ENCODE data around the gene SAMM50.

The SAMM50 gene

DNA sequence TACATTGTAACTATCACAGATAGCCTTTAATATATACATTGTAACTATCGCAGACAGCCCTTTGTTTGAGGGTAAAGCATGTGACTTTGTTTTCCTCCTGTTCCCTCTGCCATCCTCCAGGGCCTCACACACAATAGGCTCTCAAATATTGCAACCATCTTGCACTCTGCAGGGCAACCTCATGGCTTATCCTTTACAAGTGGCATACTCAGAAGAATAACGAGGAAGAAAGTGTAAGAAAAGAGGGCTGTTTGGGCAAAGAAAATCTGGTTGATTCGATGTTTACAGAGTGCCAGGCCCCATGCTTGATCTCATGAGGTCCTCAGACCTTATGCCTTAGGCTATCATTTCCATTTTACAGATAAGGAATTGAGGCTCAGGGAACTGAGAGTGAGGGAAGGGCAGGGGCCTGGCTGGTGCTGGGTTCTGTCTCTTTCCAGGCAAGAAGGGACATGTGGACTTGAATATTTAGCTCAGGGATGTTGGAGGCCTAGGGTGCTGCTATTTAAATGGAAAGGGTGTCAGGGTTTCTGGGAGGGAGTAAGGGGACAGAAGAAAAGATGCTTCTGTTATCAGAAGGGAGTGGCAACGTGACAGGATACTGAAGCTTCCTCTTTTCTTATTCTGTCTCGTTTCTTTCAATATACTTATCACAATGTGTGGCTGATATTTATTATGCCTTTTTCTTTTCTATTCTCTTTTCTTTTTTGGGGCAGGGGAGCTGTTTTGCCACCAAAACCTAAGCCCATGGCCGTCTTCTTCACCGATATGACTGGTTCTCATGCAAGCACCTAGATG, 1.1 kb upstream of the SAMM50 start:
- Histone ChIP-seq H3F3A (ENCODE audit: control insufficient read depth, insufficient read depth) (peaks cover 6% of the 10 kb centered on the region), H3K27me3 (ENCODE audit: control insufficient read depth, low read length) (no peaks in the 10 kb centered on the region), H4K20me1 (ENCODE audit: control insufficient read depth, insufficient read depth, low read depth, low read length) (peaks cover 4% of the 10 kb centered on the region; the same call in 1 of the 2 replicates), H3K4me2 (ENCODE audit: low read length) (peak overlapping the region; percentile 68), H3K9me3 (ENCODE audit: control insufficient read depth, insufficient read depth, low read length) (no peaks in the 10 kb centered on the region), H3K27ac (ENCODE audit: low read depth, low read length) (peak overlapping the region; percentile 66), H3K4me3 (ENCODE audit: low read length) (peak overlapping the region; percentile 96), H3K9me2 (replicated peaks; ENCODE audit: control insufficient read depth, low read length) (no peaks in the 10 kb centered on the region), H3K36me3 (ENCODE audit: control insufficient read depth, low read length) (peaks cover 10% of the 10 kb centered on the region), H3K4me1 (ENCODE audit: control insufficient read depth, low read length) (peaks cover 28% of the 10 kb centered on the region), H3K79me2 (ENCODE audit: control insufficient read depth, low read length) (peaks cover 61% of the 10 kb centered on the region)
- no peak for TF ChIP-seq EZH2phosphoT487 (IDR thresholded peaks at IDR 0.05; ENCODE audit: borderline replicate concordance, low read length)
- TF ChIP-seq, protein P1, sequence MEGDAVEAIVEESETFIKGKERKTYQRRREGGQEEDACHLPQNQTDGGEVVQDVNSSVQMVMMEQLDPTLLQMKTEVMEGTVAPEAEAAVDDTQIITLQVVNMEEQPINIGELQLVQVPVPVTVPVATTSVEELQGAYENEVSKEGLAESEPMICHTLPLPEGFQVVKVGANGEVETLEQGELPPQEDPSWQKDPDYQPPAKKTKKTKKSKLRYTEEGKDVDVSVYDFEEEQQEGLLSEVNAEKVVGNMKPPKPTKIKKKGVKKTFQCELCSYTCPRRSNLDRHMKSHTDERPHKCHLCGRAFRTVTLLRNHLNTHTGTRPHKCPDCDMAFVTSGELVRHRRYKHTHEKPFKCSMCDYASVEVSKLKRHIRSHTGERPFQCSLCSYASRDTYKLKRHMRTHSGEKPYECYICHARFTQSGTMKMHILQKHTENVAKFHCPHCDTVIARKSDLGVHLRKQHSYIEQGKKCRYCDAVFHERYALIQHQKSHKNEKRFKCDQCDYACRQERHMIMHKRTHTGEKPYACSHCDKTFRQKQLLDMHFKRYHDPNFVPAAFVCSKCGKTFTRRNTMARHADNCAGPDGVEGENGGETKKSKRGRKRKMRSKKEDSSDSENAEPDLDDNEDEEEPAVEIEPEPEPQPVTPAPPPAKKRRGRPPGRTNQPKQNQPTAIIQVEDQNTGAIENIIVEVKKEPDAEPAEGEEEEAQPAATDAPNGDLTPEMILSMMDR (IDR thresholded peaks at IDR 0.05; ENCODE audit: low read depth, low read length, poor library complexity, severe bottlenecking): no peak

DNA sequence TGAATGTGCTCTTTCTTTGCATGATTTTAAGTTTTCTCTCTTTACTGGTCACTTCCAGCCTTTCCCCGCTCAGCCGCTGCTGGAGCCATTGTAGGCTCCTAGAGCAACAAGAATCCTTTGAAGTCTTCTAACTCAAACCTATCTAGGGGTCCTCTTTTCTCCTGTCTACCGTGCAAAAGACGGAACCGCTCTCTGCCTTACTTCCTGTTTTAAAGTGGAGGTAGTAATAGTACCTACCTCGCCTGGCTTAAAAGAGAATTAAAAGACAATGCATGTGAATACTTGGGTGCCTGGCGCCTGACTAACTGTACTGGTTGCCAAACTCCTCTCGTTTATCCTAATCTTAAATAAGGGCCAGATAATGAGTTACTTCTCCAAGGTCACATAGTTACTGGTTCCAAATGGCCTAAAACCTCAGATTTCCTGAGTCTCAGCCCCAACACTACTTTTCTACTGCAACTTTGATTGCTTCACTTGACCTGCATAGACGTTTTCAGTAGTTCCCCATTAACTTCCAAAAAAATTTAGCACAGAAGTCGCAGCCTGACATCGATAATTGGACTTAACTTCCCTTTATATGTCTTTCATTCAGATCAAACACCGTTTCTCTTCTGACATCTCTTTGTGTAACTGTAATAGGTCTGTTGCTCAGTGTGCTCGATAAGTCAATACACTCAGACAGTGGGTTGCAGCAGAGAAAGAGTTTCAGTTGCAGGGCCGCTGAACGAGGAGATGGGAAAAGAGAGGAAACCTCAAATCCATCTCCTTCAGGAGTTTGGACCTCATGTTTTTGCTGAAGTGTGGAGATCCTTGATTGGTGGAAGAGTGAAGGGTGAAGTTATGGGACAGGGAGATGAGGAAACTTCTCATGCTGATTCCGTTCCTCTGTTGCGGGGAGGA, 891 bp downstream of the SAMM50 start:
- H3F3A ChIP-seq (ENCODE audit: control insufficient read depth, insufficient read depth): peaks cover 6% of the 10 kb centered on the region
- peaks cover 28% of the 10 kb centered on the region for H3K4me1 ChIP-seq (ENCODE audit: control insufficient read depth, low read length)
- TF ChIP-seq, protein P1 (IDR thresholded peaks at IDR 0.05; ENCODE audit: low read depth, low read length, poor library complexity, severe bottlenecking): no peak
- TF ChIP-seq EZH2phosphoT487 (IDR thresholded peaks at IDR 0.05; ENCODE audit: borderline replicate concordance, low read length): no peak
- H3K4me3 ChIP-seq (ENCODE audit: low read length): peak overlapping the region; percentile 96
- H3K9me2 ChIP-seq (replicated peaks; ENCODE audit: control insufficient read depth, low read length): no peaks in the 10 kb centered on the region
- no peaks in the 10 kb centered on the region for H3K9me3 ChIP-seq (ENCODE audit: control insufficient read depth, insufficient read depth, low read length)
- H3K4me2 ChIP-seq (ENCODE audit: low read length): peak overlapping the region; percentile 68
- H3K36me3 ChIP-seq (ENCODE audit: control insufficient read depth, low read length): peaks cover 10% of the 10 kb centered on the region
- peak overlapping the region; percentile 66 for H3K27ac ChIP-seq (ENCODE audit: low read depth, low read length)
- peaks cover 81% of the 10 kb centered on the region for H3K79me2 ChIP-seq (ENCODE audit: control insufficient read depth, low read length)
- no peaks in the 10 kb centered on the region for H3K27me3 ChIP-seq (ENCODE audit: control insufficient read depth, low read length)
- peaks cover 4% of the 10 kb centered on the region; the same call in 1 of the 2 replicates for H4K20me1 ChIP-seq (ENCODE audit: control insufficient read depth, insufficient read depth, low read depth, low read length)

DNA sequence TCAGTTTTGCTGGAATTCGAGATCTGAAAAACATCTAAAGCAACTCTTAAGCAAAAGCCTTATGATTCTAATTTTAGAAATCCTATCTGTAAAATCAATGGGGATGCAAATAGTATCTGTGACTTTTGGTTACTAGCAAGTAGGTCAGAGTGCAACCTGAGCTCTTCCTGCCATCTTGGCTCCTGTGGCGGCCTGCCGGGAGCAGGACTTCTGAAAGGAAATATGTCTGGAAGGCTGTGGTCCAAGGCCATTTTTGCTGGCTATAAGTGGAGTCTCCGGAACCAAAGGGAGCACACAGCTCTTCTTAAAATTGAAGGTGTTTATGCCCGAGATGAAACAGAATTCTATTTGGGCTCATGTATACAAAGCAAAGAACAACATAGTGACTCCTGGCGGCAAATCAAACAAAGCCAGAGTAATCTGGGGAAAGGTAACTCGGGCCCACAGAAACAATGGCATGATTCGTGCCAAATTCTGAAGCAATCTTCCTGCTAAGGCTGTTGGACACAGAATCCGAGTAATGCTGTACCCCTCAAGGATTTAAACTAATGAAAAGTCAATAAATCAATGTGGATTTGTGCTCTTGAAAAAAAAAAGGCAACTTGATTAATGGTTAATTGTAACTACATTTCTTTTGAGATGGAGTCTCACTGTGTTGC, 1.7 kb downstream of the SAMM50 start:
- Histone ChIP-seq H3K79me2 (ENCODE audit: control insufficient read depth, low read length) (peaks cover 88% of the 10 kb centered on the region), H3K27me3 (ENCODE audit: control insufficient read depth, low read length) (no peaks in the 10 kb centered on the region), H3F3A (ENCODE audit: control insufficient read depth, insufficient read depth) (peaks cover 6% of the 10 kb centered on the region), H3K9me3 (ENCODE audit: control insufficient read depth, insufficient read depth, low read length) (no peaks in the 10 kb centered on the region), H3K4me1 (ENCODE audit: control insufficient read depth, low read length) (peaks cover 28% of the 10 kb centered on the region), H3K27ac (ENCODE audit: low read depth, low read length) (no peak overlapping the region), H3K9me2 (replicated peaks; ENCODE audit: control insufficient read depth, low read length) (no peaks in the 10 kb centered on the region), H3K4me2 (ENCODE audit: low read length) (peak overlapping the region; percentile 68), H3K4me3 (ENCODE audit: low read length) (peak overlapping the region; percentile 96), H4K20me1 (ENCODE audit: control insufficient read depth, insufficient read depth, low read depth, low read length) (peaks cover 4% of the 10 kb centered on the region; the same call in 1 of the 2 replicates), H3K36me3 (ENCODE audit: control insufficient read depth, low read length) (peaks cover 10% of the 10 kb centered on the region)
- TF ChIP-seq, protein P1 (IDR thresholded peaks at IDR 0.05; ENCODE audit: low read depth, low read length, poor library complexity, severe bottlenecking): no peak
- TF ChIP-seq EZH2phosphoT487 (IDR thresholded peaks at IDR 0.05; ENCODE audit: borderline replicate concordance, low read length): no peak
